22Rv1 (cell line): Measurements from ENCODE around the gene PDE6C.

ENCODE experiments used
- CTCF ChIP-seq: fragments of 450-650 bp; IDR thresholded peaks from 2 replicates; pipeline ENCODE4 v1.5.1; 2017; ENCODE audit warnings: mild to moderate bottlenecking
- ZFX ChIP-seq: fragments of 450-650 bp; IDR thresholded peaks from 2 replicates; pipeline ENCODE4 v1.6.1; 2017; ENCODE audit warnings: antibody characterized with exemption, borderline replicate concordance

DNA sequence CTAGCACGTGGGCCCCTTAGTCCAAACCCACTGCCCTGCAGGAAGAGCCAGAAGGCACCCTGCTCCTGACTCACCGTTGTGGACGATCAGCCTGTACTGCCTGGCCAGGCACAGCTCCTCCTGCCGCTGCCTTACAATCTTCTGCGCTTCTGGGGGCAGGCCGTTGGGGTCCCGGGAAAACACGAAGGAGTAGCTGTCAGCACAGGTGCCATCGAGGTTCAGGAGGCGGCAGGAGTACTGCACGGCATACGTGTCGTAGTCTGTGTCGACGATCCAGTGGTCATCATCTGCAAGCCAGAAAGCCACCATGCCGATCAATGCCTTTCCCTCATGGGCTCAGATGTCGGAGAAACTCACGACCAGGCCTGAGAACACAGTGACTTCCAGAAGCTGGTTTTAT, 18.6 kb upstream of the PDE6C start:
- no peak for TF ChIP-seq CTCF
- no peak for TF ChIP-seq ZFX
